ENCODE measurements around the gene SIPA1L3.

SIPA1L3 gene

GRCh38 chr19:38055655-38056521, 148.9 kb downstream of the SIPA1L3 start:
- no peak overlapping the region for H3K4me3 ChIP-seq (replicated peaks in 1 of 2; ENCODE audit: low read depth in 2 of 2, low read length in 2 of 2)
- peak in 1 of 2 donors; percentile 33 for DNase-seq (ENCODE audit: low read depth in 2 of 2)
- no peak for TF ChIP-seq CTCF (IDR thresholded peaks at IDR 0.05; ENCODE audit: low read depth, low read length)

- H3K4me3 ChIP-seq (replicated peaks in 1 of 2; ENCODE audit: low read depth in 2 of 2, low read length in 2 of 2) = no peak overlapping the region
- no peak for TF ChIP-seq CTCF (IDR thresholded peaks at IDR 0.05; ENCODE audit: low read depth, low read length)
- DNase-seq (ENCODE audit: low read depth in 2 of 2) = no peak
These were observed 149.6 kb downstream of the SIPA1L3 start for GRCh38 chr19:38056646-38057045.

GRCh38 chr19:38057959-38058690, 151.1 kb downstream of the SIPA1L3 start:
- no peak for TF ChIP-seq CTCF (IDR thresholded peaks at IDR 0.05; ENCODE audit: low read depth, low read length)
- no peak for DNase-seq (ENCODE audit: low read depth in 2 of 2)
- no peak overlapping the region for H3K4me3 ChIP-seq (replicated peaks in 1 of 2; ENCODE audit: low read depth in 2 of 2, low read length in 2 of 2)

- TF ChIP-seq CTCF (IDR thresholded peaks at IDR 0.05; ENCODE audit: low read depth, low read length) = no peak
- DNase-seq (ENCODE audit: low read depth in 2 of 2) = peak; percentile 16 to 83
- H3K4me3 ChIP-seq (replicated peaks in 1 of 2; ENCODE audit: low read depth in 2 of 2, low read length in 2 of 2) = no peak overlapping the region
These were observed 152.9 kb downstream of the SIPA1L3 start for GRCh38 chr19:38059897-38060296.

- DNase-seq (ENCODE audit: low read depth in 2 of 2) = no peak
- no peak for TF ChIP-seq CTCF (IDR thresholded peaks at IDR 0.05; ENCODE audit: low read depth, low read length)
- H3K4me3 ChIP-seq (replicated peaks in 1 of 2; ENCODE audit: low read depth in 2 of 2, low read length in 2 of 2) = no peak overlapping the region
These were observed 153.3 kb downstream of the SIPA1L3 start for GRCh38 chr19:38060331-38060730.

- H3K4me3 ChIP-seq (replicated peaks in 1 of 2; ENCODE audit: low read depth in 2 of 2, low read length in 2 of 2) = no peak overlapping the region
- peak; percentile 57 to 92 for DNase-seq (ENCODE audit: low read depth in 2 of 2)
These were observed 154.3 kb downstream of the SIPA1L3 start for GRCh38 chr19:38061294-38061693.

More at GRCh38 chr19:38061294-38061693, 154.3 kb downstream of the SIPA1L3 start:
- no peak for TF ChIP-seq CTCF (IDR thresholded peaks at IDR 0.05; ENCODE audit: low read depth, low read length)

Data from cardiac fibroblast (primary cell).